Renal cortex interstitium (tissue), 11 donors: Measurements from ENCODE around the gene DAZAP1. TPM values are rescaled to one million over a fixed set of nuclear protein-coding genes. Genes with fewer than 3 reads are reported as not detected.

Experiments
- DNase-seq, 11 donors: peaks; one replicate each; pipeline ENCODE4 v3.0.0-alpha.2; 2013; ENCODE audit warnings: low read depth in 9 of 11, low spot score in 4 of 11; ENCODE audit errors: extremely low read depth in 1 of 11
- polyA plus RNA-seq, 3 donors: library from polyadenylated mRNA; unstranded; fragments of 120-200 nt; gene quantifications; one replicate each; pipeline ENCODE4 v1.2.1, GENCODE V29; 2013; ENCODE audit not compliant: insufficient read length in 3 of 3

Gene DAZAP1
- polyA plus RNA-seq, 3 donors: 79.6 to 103 (median 90.2) TPM

GRCh38 chr19:1369214-1369805 is 38.1 kb upstream of the DAZAP1 start:
- no peak for DNase-seq

- DNase-seq: peak in 6 of 11 donors; percentile 53 to 68 (median 60)
Measured at GRCh38 chr19:1370579-1371361, 36.6 kb upstream of the DAZAP1 start.

- no peak for DNase-seq
Measured at GRCh38 chr19:1373042-1373533, 34.3 kb upstream of the DAZAP1 start.

- no peak for DNase-seq
Measured at GRCh38 chr19:1373534-1374249, 33.7 kb upstream of the DAZAP1 start.

- no peak for DNase-seq
Measured at GRCh38 chr19:1374250-1374577, 33.2 kb upstream of the DAZAP1 start.

- no peak for DNase-seq
Measured at GRCh38 chr19:1376415-1376805, 31.0 kb upstream of the DAZAP1 start.

- DNase-seq: no peak
Measured at GRCh38 chr19:1377176-1377964, 30.0 kb upstream of the DAZAP1 start.

GRCh38 chr19:1377965-1378785 is 29.2 kb upstream of the DAZAP1 start:
- no peak for DNase-seq

GRCh38 chr19:1379126-1379905 is 28.1 kb upstream of the DAZAP1 start:
- DNase-seq: no peak

GRCh38 chr19:1379961-1380489 is 27.4 kb upstream of the DAZAP1 start:
- no peak for DNase-seq

GRCh38 chr19:1382250-1382649 is 25.1 kb upstream of the DAZAP1 start:
- no peak for DNase-seq

GRCh38 chr19:1383017-1383311 is 24.4 kb upstream of the DAZAP1 start:
- peak in 1 of 11 donors; percentile 41 for DNase-seq

- peak; percentile 74 to 90 (median 88) for DNase-seq
Measured at GRCh38 chr19:1383312-1384084, 23.9 kb upstream of the DAZAP1 start, which contains the start of gene NDUFS7. Gene NDUFS7, plus strand, starts transcription at chr19:1383907. Its CDS starts 20 bp downstream, at chr19:1383927.

GRCh38 chr19:1384085-1384462 is 23.3 kb upstream of the DAZAP1 start:
- no peak for DNase-seq

GRCh38 chr19:1384478-1385110 is 22.8 kb upstream of the DAZAP1 start:
- no peak for DNase-seq

- no peak for DNase-seq
Measured at GRCh38 chr19:1385816-1386215, 21.6 kb upstream of the DAZAP1 start.
